ENCODE results near the gene PHLDA3.

The PHLDA3 gene

DNA sequence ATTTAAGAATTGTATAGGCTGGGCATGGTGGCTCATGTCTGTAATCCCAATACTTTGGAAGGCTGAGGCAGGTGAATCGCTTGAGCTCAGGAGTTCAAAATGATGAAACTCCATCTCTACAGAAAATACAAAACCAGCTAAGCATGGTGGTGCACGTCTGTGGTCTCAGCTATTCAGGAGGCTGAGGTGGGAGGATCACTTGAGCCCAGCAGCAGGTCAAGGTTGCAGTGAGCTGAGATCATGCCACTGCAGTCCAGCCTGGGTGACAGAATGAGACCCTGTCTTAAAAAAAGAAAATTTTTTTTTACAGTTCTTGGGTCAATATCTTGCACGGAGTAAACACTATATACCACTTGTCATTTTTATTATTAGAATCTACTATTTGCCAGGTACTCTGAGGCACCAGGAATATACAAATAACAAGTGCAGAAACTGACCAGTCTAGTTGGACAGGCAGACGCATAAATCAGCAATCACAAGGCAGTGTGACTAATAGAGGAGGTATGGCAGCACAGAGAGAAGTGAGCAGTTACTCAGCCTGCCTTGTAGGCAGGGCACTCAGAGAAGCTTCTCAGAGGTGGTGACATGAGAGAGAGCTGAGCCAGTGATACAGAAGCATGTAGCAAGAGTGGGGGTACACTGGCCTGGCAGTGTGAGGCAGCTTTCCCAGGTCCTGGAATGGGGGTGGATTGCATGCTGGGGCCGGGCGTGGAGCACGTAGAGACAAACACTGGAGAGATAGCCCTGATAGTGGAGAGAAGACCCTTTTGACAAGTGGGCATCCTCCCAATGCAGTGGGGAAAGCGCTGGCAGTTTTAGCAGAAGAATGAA, 8.0 kb downstream of the PHLDA3 start:
- DNase-seq, result no peak

DNA sequence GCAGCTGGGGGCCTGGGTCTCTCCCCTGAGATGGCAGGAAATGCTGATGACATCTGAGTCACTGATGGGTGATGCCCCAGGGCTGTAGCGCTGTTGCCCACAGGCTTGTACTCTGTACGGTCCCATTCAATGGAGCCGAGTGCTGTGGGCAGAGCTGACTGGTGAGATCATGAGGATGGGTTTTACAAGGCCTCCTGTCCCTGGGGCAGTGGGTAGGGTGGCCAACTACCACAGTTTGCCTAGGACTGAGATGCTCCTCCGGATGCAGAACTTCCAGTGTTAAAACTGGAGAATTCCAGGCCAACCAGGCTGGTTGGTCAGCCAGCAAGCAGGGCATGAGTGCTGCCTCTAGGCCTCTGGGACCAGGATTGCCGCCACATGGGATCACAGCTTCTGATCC, 9.2 kb downstream of the PHLDA3 start:
- DNase-seq, result no peak

DNA sequence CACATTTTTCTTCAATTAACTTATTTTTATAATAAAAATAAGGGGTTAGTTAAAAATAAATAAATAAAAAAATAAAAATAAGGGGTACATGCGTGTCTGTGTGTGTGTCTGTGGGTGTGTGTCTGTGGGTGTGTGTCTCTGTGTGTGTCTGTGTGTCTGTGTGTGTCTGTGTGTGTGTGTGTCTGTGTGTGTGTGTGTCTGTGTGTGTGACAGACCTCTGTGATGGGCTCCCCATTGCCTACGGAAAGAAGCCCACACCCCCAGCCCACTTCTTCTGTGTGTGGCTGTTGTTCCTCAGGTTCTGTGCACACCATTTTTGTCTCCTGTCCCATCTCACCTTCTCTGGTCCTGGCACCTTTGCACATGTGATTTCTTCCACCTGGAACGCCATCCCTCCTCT, 9.9 kb downstream of the PHLDA3 start:
- DNase-seq, result no peak

DNA sequence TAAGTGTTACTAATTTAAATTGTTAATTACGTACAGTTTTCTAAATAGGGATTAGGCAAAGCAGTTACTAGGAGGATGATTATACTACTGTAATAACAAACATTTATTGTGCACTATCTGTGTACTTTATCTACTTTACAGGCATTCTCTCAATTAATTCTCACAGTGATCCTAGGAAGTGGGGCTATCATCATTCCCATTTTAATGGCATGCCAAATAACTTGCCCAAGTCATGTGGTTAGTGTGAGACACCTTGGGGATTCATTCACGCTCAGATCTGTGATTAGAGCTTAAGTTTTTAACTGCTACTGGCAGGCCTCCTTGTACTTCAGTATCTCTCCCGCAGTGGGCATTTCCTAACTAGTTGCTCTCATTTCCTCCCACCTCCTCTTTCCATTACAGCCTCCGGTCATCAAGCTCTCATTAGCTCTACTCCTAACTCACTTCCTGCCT, 11.5 kb downstream of the PHLDA3 start:
- no peak for DNase-seq

DNA sequence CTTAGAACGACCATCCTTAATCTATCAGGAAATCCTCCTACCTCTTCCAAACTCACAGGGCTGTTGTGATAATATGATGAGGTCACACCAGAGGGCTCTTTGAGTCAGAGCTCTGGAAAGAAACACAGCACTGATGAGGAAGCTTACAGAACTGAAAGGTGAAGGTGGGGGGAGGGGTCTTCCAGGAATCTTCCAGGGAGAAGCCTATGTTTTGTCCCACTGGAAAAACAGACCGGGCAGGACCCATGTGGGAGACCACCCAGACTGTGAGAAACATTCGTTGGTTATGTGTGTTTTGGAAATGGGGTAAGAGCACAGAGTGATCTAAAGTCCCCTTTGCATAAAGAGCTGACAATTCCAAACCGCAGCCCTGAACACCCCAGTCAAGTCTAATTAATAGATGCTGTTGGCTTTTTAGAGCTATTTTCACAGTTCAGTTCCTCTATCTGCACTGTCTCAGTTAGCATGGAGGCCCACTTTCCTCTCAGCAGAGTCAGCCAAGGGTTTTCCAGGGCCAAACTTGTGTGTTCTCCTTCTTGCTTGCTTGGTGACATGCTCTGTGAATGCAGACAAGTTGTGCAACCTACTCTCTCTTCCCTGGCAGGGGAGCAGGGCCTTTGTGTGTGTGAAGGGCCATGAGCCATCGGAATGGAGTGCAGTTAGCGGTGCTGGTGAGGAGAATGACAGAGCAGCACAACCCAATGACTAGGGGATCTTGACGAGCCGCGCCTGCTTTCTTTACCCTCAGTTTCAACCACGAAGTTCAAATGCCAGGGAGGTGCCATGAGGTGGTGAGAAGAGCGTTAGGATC, 12.3 kb downstream of the PHLDA3 start:
- no peak for DNase-seq

DNA sequence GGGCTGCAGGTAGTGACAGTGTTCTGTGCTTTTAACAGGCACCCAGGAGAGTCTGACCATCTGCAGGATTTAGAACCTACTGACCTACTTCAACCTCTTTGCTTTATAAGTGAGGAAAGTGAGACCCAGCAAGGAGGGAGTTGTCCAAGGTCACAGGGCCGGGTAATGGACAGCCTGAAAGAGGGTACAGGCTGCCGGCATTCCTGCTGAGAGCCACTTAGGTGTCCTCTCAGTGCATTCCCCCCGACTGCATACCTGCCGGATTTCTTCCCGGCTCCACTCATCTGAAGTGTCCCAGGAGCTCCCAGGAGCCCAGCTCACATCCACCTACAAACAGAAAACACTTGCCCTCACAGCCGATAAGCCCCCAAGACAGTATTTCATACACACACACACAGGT, 13.9 kb downstream of the PHLDA3 start:
- DNase-seq, result no peak

DNA sequence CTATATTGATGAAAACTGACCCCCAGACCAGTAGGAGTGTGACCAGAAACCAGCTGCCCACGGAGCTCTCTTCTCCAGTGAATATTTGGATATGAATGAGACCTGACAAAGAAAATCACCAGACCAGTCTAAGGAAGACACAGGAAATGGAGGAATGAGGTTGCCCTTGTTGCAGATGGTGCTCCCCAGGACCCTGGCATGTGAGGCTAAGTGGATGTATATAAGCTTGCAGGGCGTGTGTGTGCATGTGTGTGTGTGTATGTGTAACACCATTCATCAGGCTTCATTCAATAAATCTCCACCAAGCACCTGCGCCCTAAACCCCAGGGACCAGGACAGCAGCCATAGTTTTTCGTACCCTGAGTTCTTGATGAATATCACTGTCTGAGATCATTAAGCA, 14.4 kb downstream of the PHLDA3 start:
- DNase-seq, result no peak

DNA sequence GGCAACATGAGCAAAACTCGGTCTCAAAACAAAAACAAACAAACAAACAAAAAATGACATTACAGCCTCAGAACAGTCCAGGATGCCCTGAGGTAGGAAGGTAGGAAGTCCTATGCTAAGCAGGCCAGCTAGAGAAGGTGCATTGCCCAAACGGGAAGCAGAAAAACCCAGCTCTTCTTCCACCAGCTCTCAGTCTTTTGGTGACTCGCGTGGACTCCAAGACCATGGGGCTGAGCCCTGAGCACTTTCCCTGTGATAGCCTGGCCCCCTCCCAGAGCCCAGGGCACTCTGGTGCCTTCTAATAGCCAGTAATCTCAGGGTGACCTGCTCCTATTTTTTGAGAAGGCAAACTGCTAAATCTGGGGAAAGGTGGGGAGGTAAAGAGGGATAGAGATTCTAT, 16.1 kb downstream of the PHLDA3 start:
- DNase-seq, result no peak

DNA sequence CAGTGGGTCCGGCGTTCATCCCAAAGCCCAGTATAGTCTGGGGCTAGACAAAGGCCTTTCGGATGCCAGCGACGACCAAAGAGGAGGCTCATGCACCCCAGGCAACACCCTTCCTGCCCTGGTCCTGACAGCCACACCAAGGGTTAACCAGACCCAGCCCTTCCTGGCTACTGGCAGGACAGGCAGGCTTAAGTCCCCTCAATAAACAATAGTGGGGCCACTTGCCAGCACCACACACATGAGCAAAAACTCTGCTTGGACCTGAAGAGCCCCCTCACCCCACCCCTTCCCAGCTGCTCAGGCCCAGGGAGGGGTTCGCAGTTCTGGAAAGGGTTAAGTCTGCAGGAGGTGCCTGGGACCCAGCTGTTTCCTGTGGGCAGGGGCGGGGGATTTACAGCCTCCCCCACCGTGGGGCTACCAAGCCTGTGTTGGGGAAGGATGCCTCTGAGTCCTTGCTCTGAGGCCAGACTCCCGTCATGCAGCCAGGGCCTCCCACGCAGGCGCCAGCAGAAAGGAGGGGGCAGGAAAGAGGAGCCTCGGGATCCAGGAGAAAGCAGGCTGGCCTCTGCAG, 18.2 kb downstream of the PHLDA3 start:
- no peak for DNase-seq

DNA sequence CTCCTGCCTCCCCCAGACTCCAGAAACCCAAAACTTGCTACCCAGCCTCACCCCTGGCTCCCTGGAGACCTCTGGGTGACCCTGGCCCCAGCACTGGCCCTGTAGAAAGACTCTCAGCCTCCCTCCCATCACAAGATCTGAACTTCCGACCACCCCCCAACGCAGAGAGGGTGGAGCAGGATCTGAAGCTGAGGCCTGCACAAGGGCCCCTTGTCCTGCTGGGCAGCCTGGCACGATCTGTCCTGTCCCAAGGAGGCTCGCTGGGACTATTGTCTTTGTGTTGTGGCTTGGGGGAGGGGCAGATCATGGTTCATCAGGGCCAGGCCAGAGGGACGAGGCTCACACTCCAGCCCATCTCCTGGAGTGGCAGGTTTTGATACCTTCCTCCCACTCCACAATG, 20.0 kb downstream of the PHLDA3 start:
- DNase-seq, result no peak

DNA sequence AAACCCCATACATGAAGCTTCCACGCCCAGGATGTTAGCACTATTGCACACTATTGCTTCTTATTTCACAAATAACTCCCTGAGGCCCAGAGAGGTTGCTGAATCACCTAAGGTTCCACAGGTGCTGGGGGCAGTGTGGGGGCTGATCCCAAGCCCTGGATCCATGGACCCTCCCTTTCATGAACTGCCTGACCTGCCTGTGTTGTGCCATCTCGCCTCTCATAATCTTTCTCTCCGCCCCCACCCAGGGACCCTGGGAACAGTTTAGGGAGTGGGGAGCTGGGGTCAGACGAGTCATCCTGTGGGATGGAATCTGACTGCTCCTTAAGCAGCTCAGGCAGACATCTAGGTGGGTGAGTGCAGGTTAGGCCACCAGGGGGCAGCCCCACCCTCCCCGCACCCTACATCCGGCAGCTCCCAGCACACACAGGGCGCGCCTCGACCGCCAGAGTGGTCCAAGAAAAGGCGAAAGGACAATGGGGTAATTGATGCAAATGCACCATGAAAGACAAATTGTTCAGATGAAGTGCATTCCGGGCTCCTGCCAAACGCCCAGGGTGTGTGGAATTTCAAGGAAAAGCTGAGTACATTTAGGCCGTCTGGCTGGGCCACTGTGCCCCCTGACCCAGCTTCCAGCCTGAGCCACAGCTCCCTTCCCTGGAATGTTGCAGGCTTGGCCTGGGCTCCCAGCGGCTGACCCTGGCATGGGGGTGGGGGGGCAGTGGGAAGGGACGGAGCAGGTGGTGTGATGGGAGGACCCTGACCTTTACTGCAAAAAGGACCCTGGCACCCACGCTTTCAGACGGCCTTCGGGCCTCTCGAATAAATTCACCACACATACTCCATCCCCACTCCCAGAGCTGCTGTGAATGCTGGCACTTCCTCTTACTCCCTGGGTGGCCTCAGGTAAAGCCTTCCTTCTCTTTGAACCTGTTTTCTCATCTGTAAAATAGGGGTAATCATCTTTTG, 20.8 kb downstream of the PHLDA3 start:
- peak; percentile 42 to 60 for DNase-seq

DNA sequence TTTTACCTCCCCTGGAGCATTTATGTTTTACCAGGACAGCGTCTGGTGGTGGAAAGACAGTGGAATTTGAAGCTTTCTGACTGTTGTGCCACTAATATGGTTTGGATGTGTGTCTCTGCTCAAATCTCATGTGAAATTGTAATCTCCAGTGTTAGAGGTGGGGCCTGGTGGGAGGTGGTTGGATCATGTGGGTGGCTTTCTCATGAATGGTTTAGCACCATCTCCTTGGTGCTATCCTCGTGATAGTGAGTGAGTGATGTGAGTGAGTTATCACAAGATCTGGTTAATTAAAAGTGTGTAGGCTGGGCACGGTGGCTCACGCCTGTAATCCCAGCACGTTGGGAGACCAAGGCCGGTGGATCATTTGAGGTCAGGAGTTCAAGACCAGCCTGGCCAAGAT, 23.7 kb downstream of the PHLDA3 start:
- DNase-seq, result no peak

DNA sequence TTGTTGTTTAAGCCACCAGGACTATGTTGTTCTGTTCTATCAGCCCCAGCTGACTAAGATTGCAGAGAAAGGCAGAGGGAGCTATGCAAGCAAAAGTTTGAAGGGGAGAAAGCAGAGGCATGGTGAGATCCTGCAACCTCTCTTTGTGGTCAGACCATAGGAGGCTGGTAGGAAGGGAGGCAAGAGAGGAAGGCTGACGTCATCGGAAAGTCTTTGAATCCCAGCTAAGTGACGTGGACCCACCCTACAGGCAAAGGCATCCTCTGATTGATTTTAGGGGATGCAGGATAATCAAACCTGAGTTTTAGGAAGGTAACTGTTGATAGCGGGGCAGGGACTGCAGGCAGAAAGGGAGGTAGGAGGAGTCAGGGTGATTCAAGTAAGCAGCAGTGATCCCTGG, 24.2 kb downstream of the PHLDA3 start:
- no peak for DNase-seq

DNA sequence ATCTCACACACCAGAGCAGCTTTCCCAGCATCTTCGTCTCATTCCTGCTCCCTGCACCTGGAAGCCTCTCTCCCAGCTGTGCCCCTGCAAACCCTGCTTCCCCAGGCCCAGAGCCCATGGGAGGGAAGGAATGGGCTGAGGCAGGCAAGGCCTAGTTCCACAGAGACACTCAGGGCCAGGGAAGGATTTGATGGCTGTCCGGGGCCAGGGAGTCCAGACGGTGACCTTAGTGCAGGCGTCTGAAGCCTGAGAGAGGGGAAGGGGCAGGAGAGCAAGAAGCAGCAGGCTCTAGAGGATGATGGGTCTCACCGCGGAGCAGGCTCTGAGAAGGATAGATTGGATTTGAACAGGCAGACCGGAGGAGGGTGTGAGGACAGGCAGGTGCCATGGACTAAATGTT, 25.2 kb downstream of the PHLDA3 start:
- DNase-seq, result no peak

DNA sequence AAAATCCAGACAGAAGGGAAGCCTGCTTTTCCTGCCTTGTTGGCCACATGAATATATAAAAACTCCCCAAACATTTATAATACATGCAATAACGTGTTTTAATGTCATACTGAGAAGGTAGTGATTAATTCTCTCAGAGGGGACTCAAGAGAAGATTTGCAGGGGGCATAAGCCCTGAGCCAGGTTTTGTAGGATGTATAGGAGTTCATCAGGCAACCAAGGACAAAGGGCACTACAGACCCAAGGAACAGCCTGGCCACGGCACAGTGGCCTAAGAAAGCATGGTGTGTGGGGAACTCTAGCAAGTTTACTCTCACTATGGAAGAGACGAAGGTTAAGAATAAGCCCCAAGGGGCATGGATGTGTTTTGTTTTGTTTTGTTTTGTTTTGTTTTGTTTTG, 32.0 kb downstream of the PHLDA3 start:
- no peak for DNase-seq

DNA sequence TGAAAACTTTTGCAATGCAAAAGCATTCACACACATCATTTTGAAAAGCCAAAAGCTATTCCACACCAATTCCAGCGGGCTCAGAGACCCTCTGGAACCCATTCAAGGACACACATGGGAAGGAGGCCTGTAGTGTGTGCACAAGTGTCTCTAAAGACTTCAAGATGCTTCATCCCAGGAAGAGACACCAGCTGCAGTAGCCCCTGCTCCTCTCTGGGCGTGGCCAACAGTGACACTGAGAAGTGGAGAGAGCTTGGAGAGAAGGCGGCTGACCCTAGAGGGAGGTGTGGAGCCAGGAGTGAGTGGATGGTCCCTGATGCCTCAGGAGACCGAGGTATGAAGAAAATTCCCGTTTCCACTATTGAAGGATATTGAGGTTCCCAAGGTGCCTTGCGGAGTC, 32.6 kb downstream of the PHLDA3 start:
- DNase-seq, result no peak

DNA sequence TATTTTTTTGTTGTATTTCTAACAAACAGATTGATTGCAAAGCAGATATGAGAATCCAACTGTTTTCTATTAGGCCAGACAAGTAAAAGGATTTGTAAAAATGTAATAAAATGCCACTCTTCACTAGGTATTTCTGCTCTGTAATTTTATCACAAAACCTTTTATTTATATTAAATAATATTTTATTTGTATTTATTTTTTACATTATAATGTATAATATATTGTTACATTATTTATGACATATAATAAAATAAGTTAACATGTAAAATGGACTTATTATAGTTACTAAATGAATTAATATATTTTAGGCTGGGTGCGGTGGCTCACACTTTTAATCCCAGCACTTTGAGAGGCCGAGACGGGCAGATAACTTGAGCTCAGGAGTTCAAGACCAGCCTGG, 34.7 kb downstream of the PHLDA3 start:
- no peak for DNase-seq

DNA sequence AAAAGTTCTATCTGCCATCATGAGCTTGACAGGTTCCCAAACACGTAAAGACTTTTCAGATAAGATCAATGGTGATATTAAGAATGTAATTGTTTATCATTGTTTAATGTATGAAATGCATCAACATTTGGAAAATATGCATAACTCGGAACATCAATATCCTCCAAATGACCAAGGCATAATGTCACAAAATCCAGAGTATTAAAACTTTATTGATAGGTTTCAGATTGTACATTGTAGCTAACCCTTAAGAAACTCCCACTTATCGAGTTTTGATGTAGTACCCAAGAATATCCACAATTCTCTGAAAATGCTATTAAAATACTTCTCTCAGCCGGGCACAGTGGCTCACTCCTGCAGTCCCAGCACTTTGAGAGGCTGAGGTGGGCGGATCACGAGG, 35.4 kb downstream of the PHLDA3 start:
- no peak for DNase-seq

DNA sequence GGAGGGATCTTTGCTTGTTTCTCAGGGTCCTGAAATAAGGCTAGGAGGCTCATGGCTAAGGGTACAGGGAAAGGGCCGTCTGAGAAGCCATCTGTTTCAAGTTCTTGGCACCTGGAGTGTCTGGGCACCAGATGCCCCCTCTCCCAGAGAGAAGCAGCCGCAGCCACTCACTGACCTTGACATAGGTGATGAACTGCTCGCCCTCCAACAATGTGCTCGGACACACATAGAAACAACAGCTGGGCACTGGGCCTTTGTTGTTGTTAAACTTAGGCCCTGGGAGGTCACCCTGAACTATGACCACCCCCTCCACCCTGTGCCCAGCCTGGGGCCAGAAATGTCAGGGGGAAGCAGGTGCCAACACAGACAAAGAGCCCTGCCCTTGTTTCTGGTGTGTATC, 38.2 kb downstream of the PHLDA3 start:
- no peak for DNase-seq

DNA sequence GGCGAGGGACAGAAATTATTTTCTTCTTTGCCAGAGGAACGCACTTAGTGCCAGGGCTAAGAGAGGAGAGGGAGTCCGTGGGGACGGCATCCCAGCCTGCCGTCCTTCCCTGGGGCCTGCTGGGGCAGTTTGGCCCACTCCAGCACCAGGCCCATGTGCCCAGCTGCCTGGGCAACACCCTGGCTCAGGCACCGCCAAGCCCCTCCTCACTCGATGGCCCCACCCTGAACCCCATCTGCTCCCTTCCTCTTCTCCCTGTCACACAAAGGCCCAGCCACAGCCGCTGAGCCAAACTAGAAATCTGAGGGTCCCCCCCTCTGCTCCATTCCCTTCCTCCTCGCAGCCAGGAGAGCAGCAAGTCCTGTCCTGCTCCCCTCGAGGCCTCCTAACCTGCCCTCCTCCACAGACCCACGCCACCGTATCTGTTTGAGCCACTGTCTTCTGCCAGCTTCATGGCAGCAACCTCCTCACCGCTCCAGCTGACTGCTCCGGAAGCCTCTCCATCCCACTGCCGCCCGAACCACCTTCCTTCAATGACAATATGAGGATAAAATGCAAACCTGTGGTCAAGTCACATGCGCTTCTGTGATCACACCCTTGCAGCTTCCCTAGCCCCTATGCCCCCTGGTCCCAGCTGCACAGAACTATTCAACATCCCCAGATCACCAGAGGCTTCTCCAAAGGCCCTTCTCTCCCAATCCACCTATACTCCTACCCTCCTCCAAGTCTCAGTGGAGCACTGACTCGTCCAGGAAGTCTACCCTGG, 39.1 kb downstream of the PHLDA3 start:
- no peak for DNase-seq

DNA sequence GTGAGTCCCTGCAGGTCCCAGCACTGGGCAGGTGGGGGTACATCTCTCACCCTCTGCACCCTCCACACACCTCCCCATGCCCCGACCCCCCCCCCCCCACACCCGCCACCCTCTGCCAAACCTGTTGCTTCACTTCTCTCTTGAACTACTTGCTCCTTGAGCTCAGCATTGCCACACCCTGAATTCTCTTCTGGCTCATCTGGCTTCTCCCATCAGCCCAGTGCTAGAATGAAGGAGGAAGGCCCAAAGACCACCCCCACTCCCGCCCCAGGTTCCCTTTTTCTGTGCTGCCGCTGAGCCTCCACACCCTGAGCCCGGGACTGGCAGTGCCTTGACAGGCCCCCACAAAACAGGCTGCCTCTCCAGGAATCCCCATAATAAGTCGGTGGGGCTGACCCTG, 41.0 kb downstream of the PHLDA3 start:
- DNase-seq, result no peak
